GM21786 (cell line): ENCODE measurements around the gene GAL3ST3.
A peak's percentile ranks its signal among the peaks of the same experiment; 100 is the strongest.

Source experiments
- ATAC-seq: cut with Tn5 transposase; IDR thresholded peaks from one replicate; pipeline ENCODE4 v1.9.1; 2021; ENCODE audit not compliant: unreplicated experiment

The GAL3ST3 gene

GRCh38 chr11:66069715-66070603 lies 21.0 kb upstream of the GAL3ST3 start, which contains the start of gene PACS1:
Gene PACS1 (plus strand): TSS chr11:66070272. CDS start chr11:66070487, 215 bp downstream.
- peak; percentile 33 for ATAC-seq

- peak; percentile 24 for ATAC-seq
These were observed 20.2 kb upstream of the GAL3ST3 start for GRCh38 chr11:66068923-66069714.

- ATAC-seq, result no peak
These were observed 19.3 kb upstream of the GAL3ST3 start for GRCh38 chr11:66068154-66068821.

GRCh38 chr11:66067640-66068039 lies 18.7 kb upstream of the GAL3ST3 start:
- no peak for ATAC-seq

- ATAC-seq, result no peak
These were observed 17.8 kb upstream of the GAL3ST3 start for GRCh38 chr11:66066751-66067150.

- ATAC-seq, result no peak
These were observed 15.6 kb upstream of the GAL3ST3 start for GRCh38 chr11:66064571-66064970.

GRCh38 chr11:66063900-66064299 lies 14.9 kb upstream of the GAL3ST3 start:
- no peak for ATAC-seq

- ATAC-seq, result no peak
These were observed 13.4 kb upstream of the GAL3ST3 start for GRCh38 chr11:66062408-66062807.

- ATAC-seq, result no peak
These were observed 12.3 kb upstream of the GAL3ST3 start for GRCh38 chr11:66061268-66061667.

GRCh38 chr11:66059966-66060680 lies 11.2 kb upstream of the GAL3ST3 start:
- no peak for ATAC-seq

- no peak for ATAC-seq
These were observed 7.5 kb upstream of the GAL3ST3 start for GRCh38 chr11:66056501-66056900.

- no peak for ATAC-seq
These were observed 6.1 kb upstream of the GAL3ST3 start for GRCh38 chr11:66055021-66055420.

- no peak for ATAC-seq
These were observed 3.7 kb upstream of the GAL3ST3 start for GRCh38 chr11:66052664-66052982.

- ATAC-seq, result peak; percentile 96
These were observed 3.1 kb upstream of the GAL3ST3 start, which contains the start of gene SF3B2 for GRCh38 chr11:66051766-66052663. Gene SF3B2 (plus strand): TSS chr11:66052364. CDS start chr11:66052385, 21 bp downstream.

GRCh38 chr11:66051371-66051765 lies 2.4 kb upstream of the GAL3ST3 start:
- no peak for ATAC-seq

GRCh38 chr11:66050581-66051231 lies 1.7 kb upstream of the GAL3ST3 start:
- ATAC-seq, result no peak

- no peak for ATAC-seq
These were observed 1.2 kb downstream of the GAL3ST3 start for GRCh38 chr11:66047541-66048365.

- ATAC-seq, result no peak
These were observed 2.1 kb downstream of the GAL3ST3 start for GRCh38 chr11:66046901-66047300.
